HG02885 (cell line): ENCODE measurements around the gene RGS19.

Experiments
- ATAC-seq: cut with Tn5 transposase; IDR thresholded peaks from one replicate; pipeline ENCODE4 v1.9.1; 2021; ENCODE audit warnings: mild to moderate bottlenecking; ENCODE audit not compliant: unreplicated experiment, poor library complexity

The RGS19 gene

GRCh38 chr20:64037498-64038213 lies 41.7 kb downstream of the RGS19 start:
- no peak for ATAC-seq

GRCh38 chr20:64037199-64037497 lies 42.2 kb downstream of the RGS19 start:
- ATAC-seq, result no peak

- ATAC-seq, result no peak
Observed at GRCh38 chr20:64036346-64037198, 42.7 kb downstream of the RGS19 start.

- no peak for ATAC-seq
Observed at GRCh38 chr20:64035933-64036345, 43.4 kb downstream of the RGS19 start, which contains the start of gene C20orf204. C20orf204 (plus strand) TSS chr20:64036182; CDS start chr20:64036324, 142 bp downstream.

GRCh38 chr20:64035066-64035932 lies 44.0 kb downstream of the RGS19 start:
- no peak for ATAC-seq

- ATAC-seq, result no peak
Observed at GRCh38 chr20:64033981-64034493, 45.3 kb downstream of the RGS19 start.

- no peak for ATAC-seq
Observed at GRCh38 chr20:64032706-64033624, 46.4 kb downstream of the RGS19 start.

- no peak for ATAC-seq
Observed at GRCh38 chr20:64031822-64032314, 47.5 kb downstream of the RGS19 start.

GRCh38 chr20:64030371-64031134 lies 48.8 kb downstream of the RGS19 start:
- no peak for ATAC-seq

GRCh38 chr20:64029293-64030117 lies 49.8 kb downstream of the RGS19 start:
- ATAC-seq, result no peak

- ATAC-seq, result no peak
Observed at GRCh38 chr20:64027981-64028685, 51.2 kb downstream of the RGS19 start.

GRCh38 chr20:64025826-64026412 lies 53.4 kb downstream of the RGS19 start:
- no peak for ATAC-seq

- no peak for ATAC-seq
Observed at GRCh38 chr20:64025101-64025825, 54.1 kb downstream of the RGS19 start.

- no peak for ATAC-seq
Observed at GRCh38 chr20:64024141-64024990, 55.0 kb downstream of the RGS19 start.
